22Rv1 (cell line): ENCODE measurements around the gene CXXC1.

Experiments used
- CTCF ChIP-seq: fragments of 450-650 bp; IDR thresholded peaks from 2 replicates; pipeline ENCODE4 v1.5.1; 2017; ENCODE audit warnings: mild to moderate bottlenecking
- ZFX ChIP-seq: fragments of 450-650 bp; IDR thresholded peaks from 2 replicates; pipeline ENCODE4 v1.6.1; 2017; ENCODE audit warnings: antibody characterized with exemption, borderline replicate concordance

GRCh38 chr18:50320719-50321118 lies 33.2 kb upstream of the CXXC1 start:
- TF ChIP-seq CTCF (no peak), ZFX (no peak)
